ENCODE data around the gene GNAL. TPM values are rescaled to one million over a fixed set of nuclear protein-coding genes. Genes with fewer than 3 reads are reported as not detected.

GNAL gene
- total and polyA plus RNA-seq, 2 donors from 2014 or later, result 1.8 to 9.7 TPM

GRCh38 chr18:11818486-11819203 is 129.6 kb downstream of the GNAL start:
- Histone ChIP-seq H3K4me3 (ENCODE audit: low read length in 3 of 3) (no peak overlapping the region), H3K4me1 (ENCODE audit: control insufficient read depth in 2 of 3, insufficient read depth in 2 of 3, low read depth in 1 of 3, low read length in 3 of 3) (no peaks in the 10 kb centered on the region), H3K9me3 (ENCODE audit: control insufficient read depth in 2 of 3, insufficient read depth in 1 of 3, low read length in 3 of 3) (no peaks in the 10 kb centered on the region), H3K27me3 (ENCODE audit: control insufficient read depth, insufficient read depth, low read length) (no peaks in the 10 kb centered on the region), H3K27ac (ENCODE audit: low read depth in 2 of 2, low read length in 2 of 2) (no peak overlapping the region), H3K36me3 (ENCODE audit: control insufficient read depth in 2 of 3, insufficient read depth in 3 of 3, low read length in 3 of 3) (no peaks in the 10 kb centered on the region), H3K9ac (ENCODE audit: low read length in 3 of 3) (no peak overlapping the region)
- FAIRE-seq, result no peak
- intact Hi-C loops (cut with DNase I), result no loop called here
- no peak for DNase-seq
- no peak for TF ChIP-seq CTCF (IDR thresholded peaks at IDR 0.05; ENCODE audit: borderline replicate concordance, extremely low read depth, insufficient read depth)

GRCh38 chr18:11819938-11820337 is 130.9 kb downstream of the GNAL start:
- TF ChIP-seq CTCF (IDR thresholded peaks at IDR 0.05; ENCODE audit: borderline replicate concordance, extremely low read depth, insufficient read depth), result no peak
- intact Hi-C loops (cut with DNase I), result no loop called here
- Histone ChIP-seq H3K4me3 (ENCODE audit: low read length in 3 of 3) (no peak overlapping the region), H3K36me3 (ENCODE audit: control insufficient read depth in 2 of 3, insufficient read depth in 3 of 3, low read length in 3 of 3) (no peaks in the 10 kb centered on the region), H3K9me3 (ENCODE audit: control insufficient read depth in 2 of 3, insufficient read depth in 1 of 3, low read length in 3 of 3) (no peaks in the 10 kb centered on the region), H3K4me1 (ENCODE audit: control insufficient read depth in 2 of 3, insufficient read depth in 2 of 3, low read depth in 1 of 3, low read length in 3 of 3) (no peaks in the 10 kb centered on the region), H3K27me3 (ENCODE audit: control insufficient read depth, insufficient read depth, low read length) (no peaks in the 10 kb centered on the region), H3K9ac (ENCODE audit: low read length in 3 of 3) (no peak overlapping the region), H3K27ac (ENCODE audit: low read depth in 2 of 2, low read length in 2 of 2) (no peak overlapping the region)
- FAIRE-seq, result no peak
- DNase-seq, result no peak

GRCh38 chr18:11820697-11821096 is 131.6 kb downstream of the GNAL start:
- intact Hi-C loops (cut with DNase I), result no loop called here
- Histone ChIP-seq H3K9ac (ENCODE audit: low read length in 3 of 3) (no peak overlapping the region), H3K4me1 (ENCODE audit: control insufficient read depth in 2 of 3, insufficient read depth in 2 of 3, low read depth in 1 of 3, low read length in 3 of 3) (no peaks in the 10 kb centered on the region), H3K4me3 (ENCODE audit: low read length in 3 of 3) (no peak overlapping the region), H3K27me3 (ENCODE audit: control insufficient read depth, insufficient read depth, low read length) (no peaks in the 10 kb centered on the region), H3K9me3 (ENCODE audit: control insufficient read depth in 2 of 3, insufficient read depth in 1 of 3, low read length in 3 of 3) (no peaks in the 10 kb centered on the region), H3K36me3 (ENCODE audit: control insufficient read depth in 2 of 3, insufficient read depth in 3 of 3, low read length in 3 of 3) (no peaks in the 10 kb centered on the region), H3K27ac (ENCODE audit: low read depth in 2 of 2, low read length in 2 of 2) (no peak overlapping the region)
- no peak for TF ChIP-seq CTCF (IDR thresholded peaks at IDR 0.05; ENCODE audit: borderline replicate concordance, extremely low read depth, insufficient read depth)
- no peak for FAIRE-seq
- no peak for DNase-seq

- no peak overlapping the region for H3K9ac ChIP-seq (ENCODE audit: low read length in 3 of 3)
- no peak for TF ChIP-seq CTCF (IDR thresholded peaks at IDR 0.05; ENCODE audit: borderline replicate concordance, extremely low read depth, insufficient read depth)
- H3K9me3 ChIP-seq (ENCODE audit: control insufficient read depth in 2 of 3, insufficient read depth in 1 of 3, low read length in 3 of 3), result no peaks in the 10 kb centered on the region
- no peak overlapping the region for H3K4me3 ChIP-seq (ENCODE audit: low read length in 3 of 3)
- H3K36me3 ChIP-seq (ENCODE audit: control insufficient read depth in 2 of 3, insufficient read depth in 3 of 3, low read length in 3 of 3), result no peaks in the 10 kb centered on the region
- no peaks in the 10 kb centered on the region for H3K27me3 ChIP-seq (ENCODE audit: control insufficient read depth, insufficient read depth, low read length)
- no peaks in the 10 kb centered on the region for H3K4me1 ChIP-seq (ENCODE audit: control insufficient read depth in 2 of 3, insufficient read depth in 2 of 3, low read depth in 1 of 3, low read length in 3 of 3)
- H3K27ac ChIP-seq (ENCODE audit: low read depth in 2 of 2, low read length in 2 of 2), result no peak overlapping the region
- no peak for FAIRE-seq
- intact Hi-C loops (cut with DNase I), result no loop called here
- no peak for DNase-seq
Measured at GRCh38 chr18:11821208-11821607, 132.1 kb downstream of the GNAL start.

Data from kidney (tissue), 14 donors.